Measurements from ENCODE around the gene PTPRN2.
"Not testable (repeated sequence)": the region's sequence is repeated elsewhere in the genome, so short reads cannot be mapped to it uniquely, and the experiment has no call there.

Gene PTPRN2

GRCh38 chr7:157991761-157992160 lies 595.9 kb downstream of the PTPRN2 start:
- DNase-seq (ENCODE audit: low read depth in 2 of 2, low spot score in 1 of 2): no peak

DNA sequence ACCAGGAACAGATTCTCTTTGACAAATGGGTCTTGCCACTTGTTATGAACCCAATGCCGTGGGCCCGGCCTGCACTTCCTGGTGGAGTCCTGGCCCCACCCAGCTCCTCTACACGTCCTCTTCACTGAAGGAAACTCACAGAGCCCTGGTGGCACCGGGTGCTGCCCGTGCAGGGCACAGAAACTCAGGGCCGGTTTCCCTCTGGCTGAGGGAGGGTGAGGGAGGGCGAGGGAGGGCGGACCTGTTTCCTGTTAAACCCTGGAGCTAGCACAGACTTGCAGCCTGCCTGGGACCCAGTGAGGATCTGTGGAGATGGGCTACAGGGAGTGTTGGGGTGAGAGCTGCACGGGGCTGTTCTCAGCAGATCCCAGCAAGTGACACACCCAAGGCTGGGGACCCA lies 596.3 kb downstream of the PTPRN2 start:
- DNase-seq (ENCODE audit: low read depth in 2 of 2, low spot score in 1 of 2): no peak

DNA sequence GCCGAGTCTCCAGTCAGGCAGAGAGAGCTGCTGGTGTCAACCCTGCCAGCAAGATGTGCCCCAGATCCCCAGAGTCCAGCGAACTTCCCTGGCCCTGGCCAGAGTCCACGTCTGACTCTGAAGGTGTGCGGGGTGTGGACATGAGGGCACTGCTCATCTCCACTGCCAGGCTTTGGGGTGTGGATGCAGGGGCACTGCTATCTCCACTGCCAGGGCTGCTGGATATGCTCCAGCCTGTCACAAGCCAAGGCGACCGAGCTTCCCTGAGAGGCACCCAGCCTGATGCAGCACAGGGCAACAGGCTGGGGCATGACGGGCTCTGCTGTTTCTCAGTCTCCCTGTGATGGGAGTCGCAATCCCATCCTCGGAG lies 596.8 kb downstream of the PTPRN2 start:
- no peak for DNase-seq (ENCODE audit: low read depth in 2 of 2, low spot score in 1 of 2)

- no peak for DNase-seq (ENCODE audit: low read depth in 2 of 2, low spot score in 1 of 2)
These were observed 597.3 kb downstream of the PTPRN2 start for GRCh38 chr7:157990226-157990880.

DNA sequence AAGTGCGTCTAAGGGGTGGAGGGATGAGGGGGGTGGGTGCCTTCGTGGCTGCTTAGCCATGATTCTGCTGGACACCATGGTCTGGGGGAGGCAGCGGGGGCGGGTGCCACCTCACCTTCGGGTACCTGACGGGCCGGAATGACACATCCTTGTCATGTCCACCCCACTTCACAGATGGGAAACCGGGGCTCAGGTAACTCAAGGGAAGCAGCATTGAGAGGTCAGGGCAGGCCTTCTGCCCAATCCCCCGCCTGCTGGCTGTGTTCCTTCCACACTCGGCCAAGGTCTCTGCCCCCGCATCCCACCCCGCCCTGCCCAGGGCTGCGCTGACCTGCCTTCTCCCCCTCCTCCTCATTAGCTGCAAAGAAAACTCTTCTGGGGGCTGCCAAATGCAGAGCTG lies 598.0 kb downstream of the PTPRN2 start:
- no peak for DNase-seq (ENCODE audit: low read depth in 2 of 2, low spot score in 1 of 2)

DNA sequence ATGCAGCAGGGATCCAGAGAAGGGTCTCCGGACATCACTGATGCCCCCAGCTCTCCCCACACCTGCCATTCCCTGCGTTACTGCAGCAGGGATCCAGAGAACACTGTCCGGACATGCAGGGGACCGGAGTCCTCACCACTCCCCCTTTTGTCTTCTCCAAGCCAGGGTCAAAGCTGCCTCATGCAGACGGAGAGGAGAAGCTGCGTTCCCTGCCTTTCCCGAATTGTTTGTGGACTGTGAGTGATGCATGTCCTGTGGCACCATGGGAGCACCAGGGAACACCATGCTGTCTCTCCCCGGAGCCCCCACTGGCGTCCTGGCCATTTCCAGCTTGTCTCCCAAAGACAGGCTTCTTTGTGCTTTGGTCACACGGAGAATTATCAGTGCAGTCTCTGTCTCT lies 599.7 kb downstream of the PTPRN2 start:
- DNase-seq (ENCODE audit: low read depth in 2 of 2, low spot score in 1 of 2): no peak

GRCh38 chr7:157986051-157986450 lies 601.6 kb downstream of the PTPRN2 start:
- DNase-seq (ENCODE audit: low read depth in 2 of 2, low spot score in 1 of 2): no peak

DNA sequence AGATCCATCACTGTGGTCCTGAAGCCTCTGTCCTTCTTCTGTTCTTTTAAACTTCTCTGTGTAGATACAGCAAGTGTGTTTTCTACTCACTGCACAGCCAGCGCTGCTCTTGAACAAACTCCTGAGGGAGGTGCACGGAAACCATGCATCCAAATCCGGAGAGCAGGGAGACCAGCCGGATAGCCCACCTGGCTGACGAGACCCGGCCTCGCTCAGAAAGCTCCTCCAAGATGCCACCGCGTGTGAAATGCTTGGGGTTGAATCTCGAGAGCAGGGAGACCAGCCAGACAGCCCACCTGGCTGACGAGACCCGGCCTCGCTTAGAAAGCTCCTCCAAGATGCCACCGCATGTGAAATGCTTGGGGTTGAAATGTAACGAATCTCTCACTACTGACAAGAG lies 602.0 kb downstream of the PTPRN2 start:
- no peak for DNase-seq (ENCODE audit: low read depth in 2 of 2, low spot score in 1 of 2)

DNA sequence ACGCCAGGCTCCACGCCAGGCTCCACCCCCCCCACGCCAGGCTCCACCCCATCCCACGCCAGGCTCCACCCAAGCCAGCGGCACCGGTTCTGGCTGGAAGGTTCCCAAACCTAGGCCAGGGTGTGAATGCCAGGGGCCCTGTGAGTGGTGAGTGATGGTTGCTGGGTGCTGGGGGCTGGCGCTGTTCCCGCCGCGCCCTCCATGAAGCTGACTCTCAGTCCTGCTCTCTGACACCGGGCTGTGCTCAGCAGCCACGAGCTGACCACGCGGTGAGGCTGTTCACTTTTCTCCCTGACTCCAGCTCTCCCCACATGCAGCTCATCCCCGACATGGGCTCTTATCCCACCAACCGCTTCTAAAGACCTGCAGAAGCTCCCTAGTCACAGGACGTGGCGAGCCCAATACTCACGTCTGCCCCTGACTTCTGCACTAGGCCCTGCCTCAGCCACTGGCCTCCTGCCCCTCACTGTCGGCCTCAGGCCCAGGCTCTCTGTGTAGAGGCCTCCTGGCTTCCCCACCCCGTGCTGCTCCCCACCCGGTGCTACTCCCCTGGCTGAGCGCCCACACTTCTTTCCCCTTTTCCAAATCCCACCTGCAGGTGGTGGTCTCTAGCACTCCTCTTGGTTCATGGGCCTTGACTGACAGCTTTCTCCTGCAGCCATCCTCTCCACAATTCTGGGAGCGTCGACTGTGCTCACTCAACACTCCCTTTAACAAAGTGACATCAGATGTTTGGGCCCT lies 603.0 kb downstream of the PTPRN2 start:
- DNase-seq (ENCODE audit: low read depth in 2 of 2, low spot score in 1 of 2): no peak

GRCh38 chr7:157983502-157984422 lies 603.9 kb downstream of the PTPRN2 start:
- no peak for DNase-seq (ENCODE audit: low read depth in 2 of 2, low spot score in 1 of 2)

DNA sequence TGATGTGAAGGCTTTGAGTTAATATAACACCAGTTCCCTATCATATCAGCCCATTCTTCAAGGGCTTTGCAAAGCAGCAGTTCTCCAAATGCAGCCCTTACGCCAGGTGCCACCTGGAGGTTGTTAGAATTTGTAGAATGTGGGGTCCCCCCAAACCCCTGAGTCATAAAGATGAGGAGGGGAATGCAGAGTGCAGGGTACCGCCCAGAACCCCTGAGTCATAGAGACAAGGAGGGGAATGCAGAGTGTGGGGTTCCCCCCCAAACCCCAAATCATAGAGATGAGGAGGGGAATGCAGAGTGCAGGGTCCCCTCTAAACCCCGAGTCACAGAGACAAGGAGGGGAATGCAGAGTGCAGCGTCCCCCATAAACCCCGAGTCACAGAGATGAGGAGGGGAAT lies 605.8 kb downstream of the PTPRN2 start:
- no peak for DNase-seq (ENCODE audit: low read depth in 2 of 2, low spot score in 1 of 2)

DNA sequence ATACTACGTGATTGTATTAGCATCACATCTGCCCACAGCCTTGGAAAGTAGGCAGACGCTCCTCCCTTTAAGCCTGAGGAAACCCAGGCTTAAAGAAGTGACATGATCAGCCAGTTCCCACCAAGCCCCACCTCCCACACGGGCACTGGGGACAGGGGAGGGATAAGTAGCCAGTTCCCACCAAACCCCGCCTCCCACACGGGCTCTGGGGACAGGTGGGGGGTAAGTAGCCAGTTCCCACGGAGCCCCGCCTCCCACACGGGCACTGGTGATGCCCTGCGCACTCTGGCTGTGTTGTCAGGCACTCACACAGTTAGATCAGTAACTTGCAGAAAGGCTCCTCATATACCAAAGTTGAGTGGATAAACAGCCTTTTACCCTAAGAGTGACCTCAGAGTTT lies 606.8 kb downstream of the PTPRN2 start:
- no peak for DNase-seq (ENCODE audit: low read depth in 2 of 2, low spot score in 1 of 2)

GRCh38 chr7:157980341-157980731 lies 607.3 kb downstream of the PTPRN2 start:
- not testable (repeated sequence) for DNase-seq (ENCODE audit: low read depth in 2 of 2, low spot score in 1 of 2)

- no peak for DNase-seq (ENCODE audit: low read depth in 2 of 2, low spot score in 1 of 2)
These were observed 607.8 kb downstream of the PTPRN2 start for GRCh38 chr7:157979636-157980340.

GRCh38 chr7:157978766-157979165 lies 608.9 kb downstream of the PTPRN2 start:
- DNase-seq (ENCODE audit: low read depth in 2 of 2, low spot score in 1 of 2): no peak

DNA sequence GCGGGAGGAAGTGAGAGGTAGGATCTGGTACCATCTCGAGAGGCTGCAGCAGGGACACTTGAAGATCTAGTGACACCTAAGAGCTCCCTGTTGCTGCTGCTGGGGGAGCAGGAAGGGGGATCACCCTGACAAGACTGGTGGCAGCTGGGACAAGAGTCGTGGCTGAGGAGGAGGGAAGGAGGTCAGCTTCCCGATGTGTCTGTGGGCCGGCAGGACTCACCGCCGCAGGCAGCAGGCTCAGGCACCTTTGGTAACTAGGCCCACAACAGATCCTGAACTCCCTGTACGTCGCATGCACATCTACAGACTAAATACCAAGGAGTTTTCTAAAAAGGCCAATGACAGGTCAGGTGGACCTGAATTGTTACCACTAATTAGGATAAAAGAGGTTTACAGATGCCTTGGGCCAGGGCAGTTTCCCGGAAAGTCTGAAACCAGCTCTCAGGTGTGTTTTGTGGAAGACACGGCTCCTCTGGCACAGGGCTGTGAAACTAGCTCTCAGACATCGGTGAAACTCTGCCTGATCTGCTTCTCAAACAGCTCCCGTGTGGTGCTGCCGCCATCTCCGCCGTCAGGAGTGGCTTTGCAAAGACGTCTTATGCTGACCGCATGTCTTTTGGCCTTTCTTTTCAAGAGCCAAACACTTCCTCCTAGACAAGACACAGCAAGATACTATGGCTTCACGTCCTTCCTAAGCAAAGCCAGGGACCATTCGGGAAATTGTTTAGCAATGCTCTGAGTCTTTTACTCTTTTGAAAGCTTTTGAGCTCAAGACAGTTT lies 609.7 kb downstream of the PTPRN2 start:
- no peak for DNase-seq (ENCODE audit: low read depth in 2 of 2, low spot score in 1 of 2)

GRCh38 chr7:157977306-157977705 lies 610.3 kb downstream of the PTPRN2 start:
- DNase-seq (ENCODE audit: low read depth in 2 of 2, low spot score in 1 of 2): no peak

DNA sequence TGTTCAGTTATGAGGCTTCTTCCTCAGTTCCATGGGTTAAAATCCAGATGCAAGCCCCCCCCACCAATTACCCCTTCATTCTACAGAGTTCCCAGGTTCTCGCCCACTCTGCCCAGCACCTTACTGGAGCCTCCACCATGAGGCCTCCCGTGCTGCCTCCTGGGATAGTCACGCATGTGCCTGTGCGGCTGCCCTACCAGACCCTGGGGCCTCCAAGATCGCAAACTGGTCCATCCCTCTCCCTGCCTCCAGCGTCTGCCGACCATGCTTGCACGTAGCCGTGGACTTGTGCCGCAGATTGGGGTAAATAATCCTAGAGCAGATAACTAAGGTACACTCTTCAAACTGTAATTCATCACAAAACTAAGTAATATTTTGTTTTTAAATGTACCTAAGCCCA lies 611.2 kb downstream of the PTPRN2 start:
- DNase-seq (ENCODE audit: low read depth in 2 of 2, low spot score in 1 of 2): no peak

- DNase-seq (ENCODE audit: low read depth in 2 of 2, low spot score in 1 of 2): no peak
These were observed 611.9 kb downstream of the PTPRN2 start for GRCh38 chr7:157975401-157976372.

Data from stimulated activated CD8-positive, alpha-beta memory T cell treated with anti-CD3 and anti-CD28 coated beads, Interleukin-4, amount 100 ng/mL, for 4 hours (primary cell).